NCI-H460 (cell line): ENCODE measurements around the gene TRIM14. TPM values are rescaled to one million over a fixed set of nuclear protein-coding genes. Genes with fewer than 3 reads are reported as not detected.
A peak's percentile ranks its signal among the peaks of the same experiment; 100 is the strongest.

ENCODE experiments used
- DNase-seq: peaks from one replicate; pipeline ENCODE4 v3.0.0-alpha.2; 2016; ENCODE audit warnings: low read depth; ENCODE audit errors: extremely low read depth
- polyA plus RNA-seq: library from polyadenylated mRNA; depleted of rRNA; stranded (reverse); fragments of >200 nt; gene quantifications from 2 replicates; pipeline ENCODE4 v1.2.3, GENCODE V29; 2014; cell fraction: nucleus; rRNA removed
- total RNA-seq: library from RNA; depleted of rRNA; stranded (reverse); fragments of >200 nt; shearing (Covaris generic); gene quantifications from 2 replicates; pipeline ENCODE4 v1.2.3, GENCODE V29; 2014; rRNA removed

The TRIM14 gene
- 8.9 and 10.4 TPM in 2 replicates for total RNA-seq
- polyA plus RNA-seq = 33.2 and 35.6 TPM in 2 replicates

GRCh38 chr9:98118640-98119601, at the start of gene TRIM14:
Gene TRIM14, minus strand, starts transcription at chr9:98119222. Its CDS starts 34 bp downstream, at chr9:98119188.
- DNase-seq = peak; percentile 31

GRCh38 chr9:98168153-98168780, 49.2 kb upstream of the TRIM14 start:
- DNase-seq = no peak

- no peak for DNase-seq
These were observed 45.9 kb upstream of the TRIM14 start for GRCh38 chr9:98164912-98165311.

GRCh38 chr9:98162613-98163012, 43.6 kb upstream of the TRIM14 start:
- DNase-seq = no peak

- DNase-seq = no peak
These were observed 42.8 kb upstream of the TRIM14 start for GRCh38 chr9:98161851-98162250.

GRCh38 chr9:98159790-98160189, 40.8 kb upstream of the TRIM14 start:
- no peak for DNase-seq

- no peak for DNase-seq
These were observed 40.3 kb upstream of the TRIM14 start for GRCh38 chr9:98159301-98159700.

GRCh38 chr9:98158071-98158831, 39.2 kb upstream of the TRIM14 start:
- peak; percentile 16 for DNase-seq

GRCh38 chr9:98157372-98157771, 38.4 kb upstream of the TRIM14 start:
- DNase-seq = no peak

GRCh38 chr9:98154678-98155077, 35.7 kb upstream of the TRIM14 start:
- DNase-seq = no peak

- DNase-seq = no peak
These were observed 33.5 kb upstream of the TRIM14 start for GRCh38 chr9:98152526-98152925.

- no peak for DNase-seq
These were observed 31.7 kb upstream of the TRIM14 start for GRCh38 chr9:98150721-98151120.

GRCh38 chr9:98150164-98150563, 31.1 kb upstream of the TRIM14 start:
- DNase-seq = no peak

GRCh38 chr9:98149422-98149821, 30.4 kb upstream of the TRIM14 start:
- DNase-seq = no peak

- no peak for DNase-seq
These were observed 29.5 kb upstream of the TRIM14 start for GRCh38 chr9:98148486-98148885.

GRCh38 chr9:98147582-98147981, 28.6 kb upstream of the TRIM14 start:
- DNase-seq = no peak

- DNase-seq = peak; percentile 16
These were observed 27.3 kb upstream of the TRIM14 start for GRCh38 chr9:98146101-98146991.

- DNase-seq = no peak
These were observed 25.6 kb upstream of the TRIM14 start for GRCh38 chr9:98144631-98145030.

GRCh38 chr9:98144076-98144475, 25.1 kb upstream of the TRIM14 start:
- DNase-seq = no peak

GRCh38 chr9:98142925-98143481, 24.0 kb upstream of the TRIM14 start:
- no peak for DNase-seq
